Neural progenitor cell (in vitro differentiated cells): ENCODE data around the gene ATP10B.

Experiments
- CTCF ChIP-seq: fragments of 200-600 bp; sonication (generic); IDR thresholded peaks from 2 replicates; pipeline ENCODE4 v1.5.1; 2017; ENCODE audit warnings: antibody characterized with exemption, mild to moderate bottlenecking
- EZH2phosphoT487 ChIP-seq: fragments of 200-600 bp; sonication (generic); IDR thresholded peaks from 2 replicates; pipeline ENCODE4 v1.6.1; 2017; ENCODE audit warnings: antibody characterized with exemption

DNA sequence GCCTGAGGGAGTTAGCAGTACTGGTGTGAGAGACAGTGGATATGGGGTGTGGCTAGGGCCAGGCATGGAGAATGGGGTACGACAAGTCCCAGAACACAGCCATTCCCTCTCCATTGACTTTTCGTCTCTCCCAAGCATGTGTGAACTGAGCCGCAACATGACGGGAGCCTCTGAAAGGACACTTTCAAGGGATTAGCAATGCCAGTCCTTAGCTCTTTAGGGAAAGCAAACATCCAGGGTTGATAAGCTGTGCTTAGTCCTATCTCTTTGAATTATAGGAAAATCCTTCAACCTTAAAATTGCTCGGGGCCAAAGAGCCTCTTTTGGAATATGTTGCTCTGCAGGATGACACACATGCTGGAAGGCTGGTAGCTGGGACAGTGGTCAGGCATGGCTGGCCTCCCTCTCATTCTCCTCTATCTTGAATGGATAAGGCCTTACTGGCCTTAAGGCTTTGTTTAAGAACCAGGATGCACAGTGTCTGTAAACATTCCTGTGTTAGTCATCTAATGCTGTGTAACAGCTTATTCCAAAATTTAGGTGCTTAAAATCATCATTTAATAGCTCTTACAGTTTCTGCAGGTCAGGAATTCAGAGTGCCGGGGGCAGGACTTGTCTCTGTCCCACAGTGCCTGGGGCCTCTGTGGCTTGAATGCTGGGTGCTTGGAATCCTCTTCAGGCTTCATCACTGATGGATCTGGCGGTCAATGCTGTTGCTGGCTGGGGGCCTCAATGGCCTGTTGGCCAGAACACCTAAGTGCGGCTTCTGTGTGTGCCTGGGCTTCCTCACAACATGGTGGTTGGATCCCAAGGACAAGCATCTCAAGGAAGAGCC, 335.1 kb downstream of the ATP10B start:
- no peak for TF ChIP-seq EZH2phosphoT487
- TF ChIP-seq CTCF: no peak
